Measurements from ENCODE around the gene GSS. TPM values are rescaled to one million over a fixed set of nuclear protein-coding genes. Genes with fewer than 3 reads are reported as not detected.
"Not testable (repeated sequence)": the region's sequence is repeated elsewhere in the genome, so short reads cannot be mapped to it uniquely, and the experiment has no call there.

Gene GSS
- total and polyA plus RNA-seq, 8 donors: 18.1 to 199 (median 43.7) TPM

DNA sequence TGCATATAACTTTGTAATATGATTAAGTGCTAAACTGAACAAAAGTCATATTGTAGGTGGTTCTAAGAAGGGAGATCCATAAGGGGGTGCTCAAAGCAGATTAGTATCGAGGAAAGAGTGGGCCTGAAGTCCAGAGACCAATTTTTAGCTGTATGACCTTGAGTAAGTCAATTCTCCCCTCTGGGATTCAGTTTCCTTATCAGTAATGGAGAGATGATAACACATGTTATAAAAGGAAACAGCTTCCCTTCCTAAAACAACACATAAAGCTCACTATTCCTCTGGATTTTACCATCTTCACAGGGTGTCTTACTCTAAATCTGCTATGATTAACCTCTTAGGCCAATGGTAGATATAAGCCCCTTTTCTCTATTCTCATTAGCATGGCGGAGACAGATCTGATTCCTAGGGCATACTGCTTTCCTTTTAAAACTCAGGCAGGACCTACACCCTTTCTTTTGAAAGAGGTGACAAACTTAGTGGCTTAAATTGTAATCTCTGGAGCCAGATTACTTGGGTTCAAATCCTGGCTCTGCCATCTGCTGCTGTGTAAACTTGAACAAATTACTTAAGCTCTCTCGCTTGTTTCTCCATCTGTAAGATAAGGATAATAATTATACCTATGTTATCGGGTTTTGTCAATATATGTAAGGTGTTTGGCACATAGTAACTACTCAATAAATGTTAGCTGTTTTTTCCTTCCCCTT is 39.7 kb downstream of the GSS start:
- no peaks in the 10 kb centered on the region for H3K27me3 ChIP-seq
- 40 to 55% (median 52%) methylated on average over 4 of the region's 4 CpGs for WGBS, 5 donors
- peaks cover 11 to 37% (median 32%) of the 10 kb centered on the region in 4 donors for H3K36me3 ChIP-seq
- peak overlapping the region in 4 of 5 donors; percentile 42 to 77 (median 63) for H3K27ac ChIP-seq
- TF ChIP-seq CTCF (IDR thresholded peaks at IDR 0.05) (no peak), POLR2AphosphoS5 (IDR thresholded peaks at IDR 0.05) (no peak), EP300 (IDR thresholded peaks at IDR 0.05) (no peak), POLR2A (IDR thresholded peaks at IDR 0.05) (no peak)
- H3K9me3 ChIP-seq: no peaks in the 10 kb centered on the region
- no peak for DNase-seq
- intact Hi-C loops (cut with DNase I; ENCODE audit: low total_unique reads): no loop called here
- H3K4me1 ChIP-seq: peaks cover 0 to 37% (median 25%) of the 10 kb centered on the region in 4 donors
- no peak overlapping the region for H3K4me3 ChIP-seq

DNA sequence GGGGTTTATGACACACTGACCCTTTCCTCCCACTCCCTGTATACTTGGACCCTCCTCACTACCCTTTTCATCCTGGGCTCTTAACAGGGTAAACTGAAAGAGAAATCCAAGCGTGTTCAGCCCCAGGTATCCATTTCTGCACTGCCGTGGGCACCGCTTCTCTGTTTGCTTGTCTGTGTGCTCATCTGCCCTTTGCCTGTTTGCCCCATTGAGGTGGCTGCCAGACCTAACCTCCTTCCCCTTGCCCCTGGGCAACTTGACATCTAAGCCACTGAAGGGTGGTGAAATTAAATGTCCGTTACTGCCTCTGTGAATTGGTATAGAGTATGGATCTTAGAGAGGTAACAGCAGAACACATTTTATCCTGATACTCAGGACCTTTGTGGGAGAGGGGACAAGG is 40.5 kb downstream of the GSS start:
- no peaks in the 10 kb centered on the region for H3K27me3 ChIP-seq
- intact Hi-C loops (cut with DNase I; ENCODE audit: low total_unique reads): no loop called here
- WGBS, 5 donors: 57 to 76% (median 59%) methylated on average over 4 of the region's 4 CpGs
- peaks cover 11 to 29% (median 24%) of the 10 kb centered on the region in 4 donors for H3K36me3 ChIP-seq
- DNase-seq: no peak
- H3K27ac ChIP-seq: peak overlapping the region; percentile 42 to 77 (median 60)
- peaks cover 0 to 37% (median 25%) of the 10 kb centered on the region in 4 donors for H3K4me1 ChIP-seq
- no peaks in the 10 kb centered on the region for H3K9me3 ChIP-seq
- no peak overlapping the region for H3K4me3 ChIP-seq
- no peak for TF ChIP-seq EP300 (IDR thresholded peaks at IDR 0.05)
- no peak for TF ChIP-seq CTCF (IDR thresholded peaks at IDR 0.05)
- TF ChIP-seq POLR2A (IDR thresholded peaks at IDR 0.05): no peak
- TF ChIP-seq POLR2AphosphoS5 (IDR thresholded peaks at IDR 0.05): no peak

GRCh38 chr20:34907616-34908469 is 47.8 kb downstream of the GSS start:
- H3K4me1 ChIP-seq: peaks cover 26 to 57% (median 47%) of the 10 kb centered on the region in 4 donors
- intact Hi-C loops (cut with DNase I; ENCODE audit: low total_unique reads): no loop called here
- H3K36me3 ChIP-seq: no peaks in the 10 kb centered on the region
- DNase-seq: peak; percentile 63 to 76
- peak overlapping the region; percentile 10 to 81 (median 74) for H3K27ac ChIP-seq
- no peaks in the 10 kb centered on the region for H3K9me3 ChIP-seq
- WGBS, 5 donors: 20 to 27% (median 23%) methylated on average over 7 of the region's 7 CpGs
- no peak overlapping the region for H3K4me3 ChIP-seq
- TF ChIP-seq POLR2AphosphoS5 (IDR thresholded peaks at IDR 0.05) (peak in 2 of 3 donors; percentile 47 to 83), CTCF (IDR thresholded peaks at IDR 0.05) (no peak)
- H3K27me3 ChIP-seq: no peaks in the 10 kb centered on the region

DNA sequence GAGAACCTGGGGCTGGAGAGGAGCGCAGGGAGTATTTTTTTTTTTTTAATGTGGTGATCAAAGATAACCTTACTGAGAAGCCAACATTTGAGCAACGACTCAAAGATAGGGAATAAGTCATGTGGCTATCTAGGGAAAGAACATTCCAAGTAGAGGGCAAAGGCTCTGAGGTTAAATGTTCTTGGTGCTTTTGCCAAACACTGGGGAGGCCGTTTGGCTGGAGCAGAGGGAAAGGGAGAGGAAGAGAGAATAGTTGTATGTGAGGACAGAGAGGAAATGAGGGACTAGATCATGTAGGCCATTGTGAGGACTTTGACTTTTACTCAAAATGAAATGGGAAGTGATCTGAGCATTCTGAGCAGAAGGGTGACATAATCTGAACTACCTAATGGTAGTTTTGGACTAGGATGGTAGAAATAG is 51.4 kb downstream of the GSS start:
- intact Hi-C loops (cut with DNase I; ENCODE audit: low total_unique reads): no loop called here
- peak in 2 of 3 donors; percentile 55 to 56 for TF ChIP-seq POLR2AphosphoS5 (IDR thresholded peaks at IDR 0.05)
- TF ChIP-seq POLR2A (IDR thresholded peaks at IDR 0.05): no peak
- Histone ChIP-seq H3K4me1 (peaks cover 26 to 62% (median 47%) of the 10 kb centered on the region in 4 donors), H3K27me3 (no peaks in the 10 kb centered on the region), H3K36me3 (no peaks in the 10 kb centered on the region), H3K27ac (peak overlapping the region in 4 of 5 donors; percentile 32 to 54 (median 45)), H3K4me3 (no peak overlapping the region), H3K9me3 (no peaks in the 10 kb centered on the region)
- DNase-seq: peak; percentile 28 to 41
- 19 to 39% (median 22%) methylated on average over 3 of the region's 3 CpGs for WGBS, 5 donors

DNA sequence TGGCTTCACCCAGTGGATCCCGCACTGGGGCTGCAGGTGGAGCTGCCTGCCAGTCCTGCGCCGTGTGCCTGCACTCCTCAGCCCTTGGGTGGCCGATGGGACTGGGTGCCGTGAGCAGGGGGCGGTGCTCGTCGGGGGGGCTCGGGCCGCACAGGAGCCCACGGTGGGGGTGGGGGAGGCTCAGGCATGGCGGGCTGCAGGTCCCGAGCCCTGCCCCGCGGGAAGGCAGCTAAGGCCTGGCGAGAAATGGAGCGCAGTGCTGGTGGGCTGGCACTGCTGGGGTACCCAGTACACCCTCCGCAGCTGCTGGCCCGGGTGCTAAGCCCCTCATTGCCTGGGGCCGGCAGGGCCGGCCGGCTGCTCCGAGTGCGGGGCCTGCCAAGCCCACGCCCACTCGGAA is 56.9 kb downstream of the GSS start:
- 92 to 96% (median 94%) methylated on average over 15 to 26 of the region's 26 CpGs; no CpG with 5 or more reads in 1 of the 5 donors for WGBS, 5 donors
- H3K4me3 ChIP-seq; H3K9me3 ChIP-seq; intact Hi-C loops (cut with DNase I; ENCODE audit: low total_unique reads); DNase-seq; H3K27me3 ChIP-seq; H3K27ac ChIP-seq; H3K36me3 ChIP-seq: not testable (repeated sequence)
- H3K4me1 ChIP-seq: peaks cover 9 to 39% (median 24%) of the 10 kb centered on the region in 4 donors

GRCh38 chr20:34898129-34898528 is 57.5 kb downstream of the GSS start:
- H3K9me3 ChIP-seq; H3K36me3 ChIP-seq; H3K27me3 ChIP-seq; H3K27ac ChIP-seq; DNase-seq; H3K4me3 ChIP-seq; intact Hi-C loops (cut with DNase I; ENCODE audit: low total_unique reads): not testable (repeated sequence)
- WGBS, 5 donors: 22 to 77% (median 32%) methylated on average over 2 to 3 of the region's 3 CpGs
- peaks cover 9 to 35% (median 21%) of the 10 kb centered on the region in 4 donors for H3K4me1 ChIP-seq

Measured in stomach (tissue), 9 donors.